Activated B cell treated with CpG ODN at 0.5 μM for 24 hours (primary cell): ENCODE results near the gene UBE2V1. TPM values are rescaled to one million over a fixed set of nuclear protein-coding genes. Genes with fewer than 3 reads are reported as not detected.

ENCODE experiments used
- ATAC-seq: fragments of 200-7000 bp; cut with Tn5 transposase; one replicate; pipeline ENCODE4 v1.10.0; 2021; ENCODE audit warnings: low read depth, mild to moderate bottlenecking, moderate library complexity
- CTCF ChIA-PET: fragments of 350-600 bp; sonication (Branson Sonifier 250); formaldehyde crosslinking; loops from one replicate; lab custom pipeline; 2021; ENCODE audit warnings: antibody characterized with exemption; lab: Charles Lee
- POLR2A ChIA-PET: fragments of 350-600 bp; sonication (Branson Sonifier 250); formaldehyde crosslinking; loops from one replicate; lab custom pipeline; 2021; ENCODE audit warnings: antibody characterized with exemption; lab: Charles Lee
- DNase-seq: peaks from one replicate; pipeline ENCODE4 v3.0.0; 2022
- H3K27ac Mint-ChIP-seq: one replicate; pipeline ENCODE4 v1.8.0; 2020; ENCODE audit warnings: mixed read lengths
- H3K27me3 Mint-ChIP-seq: one replicate; pipeline ENCODE4 v1.8.0; 2021; ENCODE audit warnings: mixed read lengths
- H3K36me3 Mint-ChIP-seq: one replicate; pipeline ENCODE4 v1.8.0; 2021; ENCODE audit warnings: low read depth, mixed read lengths
- H3K4me1 Mint-ChIP-seq: one replicate; pipeline ENCODE4 v1.8.0; 2021; ENCODE audit warnings: mixed read lengths
- H3K4me3 Mint-ChIP-seq: one replicate; pipeline ENCODE4 v1.8.0; 2020; ENCODE audit warnings: mild to moderate bottlenecking, mixed read lengths
- H3K9me3 Mint-ChIP-seq: one replicate; pipeline ENCODE4 v1.8.0; 2020; ENCODE audit warnings: mixed read lengths
- CTCF ChIP-seq: fragments of 200-600 bp; IDR thresholded peaks from one replicate; pipeline ENCODE4 v1.8.0; 2022; ENCODE audit warnings: antibody characterized with exemption, mild to moderate bottlenecking
- intact Hi-C: fragments of 100-400 bp; cut with micrococcal nuclease; formaldehyde crosslinking; loops from one replicate; pipeline ENCODE4 v1.15.1; 2024
- total RNA-seq: library from RNA; stranded (reverse); gene quantifications from 2 replicates; pipeline ENCODE4 v1.2.3, GENCODE V29; 2022

The UBE2V1 gene
- total RNA-seq, 1 donor from 2014 or later, result 166 TPM

GRCh38 chr20:50099113-50099512 lies 13.8 kb downstream of the UBE2V1 start:
- ChIA-PET CTCF (interaction anchor here (1.3 to 1.5 kb wide), 2 partner anchors 21 to 28 kb away, joined by 3 to 5 read pairs; no protein-coding TSS in a partner anchor), POLR2A (interaction anchor here (0.6 kb wide), 1 partner anchor 15 kb away, joined by 4 read pairs; no protein-coding TSS in a partner anchor)
- DNase-seq (no peak), ATAC-seq (no peak)
- peak overlapping the region; percentile 30 for H3K27ac Mint-ChIP-seq
- H3K36me3 Mint-ChIP-seq, result peaks cover 64% of the 10 kb centered on the region
- peaks cover 47% of the 10 kb centered on the region for H3K4me1 Mint-ChIP-seq
- H3K27me3 Mint-ChIP-seq, result no peaks in the 10 kb centered on the region
- H3K4me3 Mint-ChIP-seq, result no peak overlapping the region
- no peaks in the 10 kb centered on the region for H3K9me3 Mint-ChIP-seq
- intact Hi-C loops, result no loop called here
- TF ChIP-seq CTCF, result no peak

- CTCF ChIA-PET, result interaction anchor here (1.3 to 1.4 kb wide), 2 partner anchors 12 to 27 kb away, joined by 3 to 5 read pairs; no protein-coding TSS in a partner anchor
- no peak for DNase-seq
- Mint-ChIP-seq H3K4me3 (no peak overlapping the region), H3K36me3 (peaks cover 63% of the 10 kb centered on the region), H3K27ac (no peak overlapping the region), H3K4me1 (peaks cover 41% of the 10 kb centered on the region), H3K27me3 (no peaks in the 10 kb centered on the region), H3K9me3 (no peaks in the 10 kb centered on the region)
- TF ChIP-seq CTCF, result no peak
- intact Hi-C loops, result no loop called here
- POLR2A ChIA-PET, result interaction anchor here (0.6 kb wide), 1 partner anchor 1046 kb away, joined by 14 read pairs; no protein-coding TSS in a partner anchor
- ATAC-seq, result no peak
These were observed 14.7 kb downstream of the UBE2V1 start for GRCh38 chr20:50098259-50098658.

- Mint-ChIP-seq H3K9me3 (no peaks in the 10 kb centered on the region), H3K27ac (no peak overlapping the region), H3K4me1 (peaks cover 37% of the 10 kb centered on the region), H3K4me3 (no peak overlapping the region), H3K27me3 (no peaks in the 10 kb centered on the region), H3K36me3 (peaks cover 64% of the 10 kb centered on the region)
- ATAC-seq, result no peak
- TF ChIP-seq CTCF, result no peak
- DNase-seq, result no peak
- CTCF ChIA-PET, result interaction anchor here (0.6 to 1.4 kb wide), 3 partner anchors 12 to 119 kb away, joined by 3 to 5 read pairs (median 3); no protein-coding TSS in a partner anchor
- intact Hi-C loops, result loop anchor here (2.0 kb wide), 1 partner anchor 13 kb away; no protein-coding TSS in a partner anchor
- POLR2A ChIA-PET, result interaction anchor here (0.6 kb wide), 1 partner anchor 1045 kb away, joined by 14 read pairs; no protein-coding TSS in a partner anchor
These were observed 15.1 kb downstream of the UBE2V1 start for GRCh38 chr20:50097843-50098242.

- Mint-ChIP-seq H3K4me1 (peaks cover 23% of the 10 kb centered on the region), H3K4me3 (no peak overlapping the region), H3K27ac (no peak overlapping the region), H3K9me3 (no peaks in the 10 kb centered on the region), H3K36me3 (peaks cover 62% of the 10 kb centered on the region), H3K27me3 (no peaks in the 10 kb centered on the region)
- ATAC-seq (no peak), DNase-seq (no peak)
- CTCF ChIA-PET, result interaction anchor here (1.0 kb wide), 1 partner anchor 10 kb away, joined by 5 read pairs; no protein-coding TSS in a partner anchor
- POLR2A ChIA-PET, result interaction anchor here (1.2 kb wide), 1 partner anchor 25 kb away, joined by 3 read pairs; no protein-coding TSS in a partner anchor
- TF ChIP-seq CTCF, result no peak
- intact Hi-C loops, result loop anchor here (2.0 kb wide), 1 partner anchor 15 kb away; no protein-coding TSS in a partner anchor
These were observed 16.7 kb downstream of the UBE2V1 start for GRCh38 chr20:50096237-50096636.

GRCh38 chr20:50095476-50096078 lies 17.4 kb downstream of the UBE2V1 start:
- intact Hi-C loops, result loop anchor here (2.0 kb wide), 1 partner anchor 15 kb away; no protein-coding TSS in a partner anchor
- Mint-ChIP-seq H3K36me3 (peaks cover 64% of the 10 kb centered on the region), H3K27me3 (no peaks in the 10 kb centered on the region), H3K27ac (no peak overlapping the region), H3K9me3 (no peaks in the 10 kb centered on the region), H3K4me3 (no peak overlapping the region), H3K4me1 (peaks cover 22% of the 10 kb centered on the region)
- DNase-seq (no peak), ATAC-seq (no peak)
- CTCF ChIA-PET, result no interaction called here
- no peak for TF ChIP-seq CTCF
- POLR2A ChIA-PET, result no interaction called here
